GM12878 (cell line): Measurements from ENCODE around the gene MSL3. TPM values are rescaled to one million over a fixed set of nuclear protein-coding genes. Genes with fewer than 3 reads are reported as not detected.

ENCODE experiments used
- BRCA1 ChIP-seq: IDR thresholded peaks from 2 replicates; pipeline ENCODE4 v1.6.1; 2011; ENCODE audit warnings: low read depth, low read length, improper control_type of control experiment
- IKZF2 ChIP-seq, 2 experiments: fragments of 450-650 bp; IDR thresholded peaks; 2 replicates each; pipeline ENCODE4 v1.6.1; 2017; ENCODE audit warnings: mild to moderate bottlenecking in 2 of 2, moderate library complexity in 2 of 2
- MXI1 ChIP-seq: fragments of 150-350 bp; IDR thresholded peaks from 2 replicates; pipeline ENCODE4 v1.6.1; 2011; ENCODE audit warnings: low read depth, mild to moderate bottlenecking, inconsistent platforms, low read length, improper control_type of control experiment
- NKRF ChIP-seq: fragments of 450-650 bp; conservative IDR thresholded peaks from 2 replicates; pipeline ENCODE4 v1.6.1; 2017; ENCODE audit warnings: mild to moderate bottlenecking, moderate library complexity
- PAX8 ChIP-seq: fragments of 450-650 bp; IDR thresholded peaks from 2 replicates; pipeline ENCODE4 v1.6.1; 2017; ENCODE audit warnings: mild to moderate bottlenecking, moderate library complexity
- POLR2A ChIP-seq: IDR thresholded peaks from 2 replicates; pipeline ENCODE4 v1.6.1; 2011; ENCODE audit warnings: low read depth, mild to moderate bottlenecking, low read length
- POLR2AphosphoS2 ChIP-seq: IDR thresholded peaks from 2 replicates; pipeline ENCODE4 v1.6.1; 2011; ENCODE audit warnings: low read depth, mild to moderate bottlenecking, low read length, improper control_type of control experiment, moderate library complexity
- RELA ChIP-seq: fragments of 450-650 bp; IDR thresholded peaks from 2 replicates; pipeline ENCODE4 v1.8.0; 2014; ENCODE audit warnings: borderline replicate concordance; ENCODE audit not compliant: partially characterized antibody
- SMC3 ChIP-seq: IDR thresholded peaks from 2 replicates; pipeline ENCODE4 v1.6.1; 2011; ENCODE audit warnings: low read length, improper control_type of control experiment, borderline replicate concordance
- TCF3 ChIP-seq: IDR thresholded peaks from 2 replicates; pipeline ENCODE4 v1.6.1; 2012; ENCODE audit warnings: low read depth, mild to moderate bottlenecking, low read length, borderline replicate concordance; ENCODE audit not compliant: insufficient read depth
- YBX1 ChIP-seq: fragments of 450-650 bp; IDR thresholded peaks from 2 replicates; pipeline ENCODE4 v1.6.1; 2016; ENCODE audit warnings: antibody characterized with exemption
- ZNF687 ChIP-seq: fragments of 450-650 bp; IDR thresholded peaks from 2 replicates; pipeline ENCODE4 v1.6.1; 2017; ENCODE audit warnings: mild to moderate bottlenecking, moderate library complexity
- ZZZ3 ChIP-seq: IDR thresholded peaks from 2 replicates; pipeline ENCODE4 v1.6.1; 2011; ENCODE audit warnings: low read depth; ENCODE audit not compliant: control insufficient read depth, insufficient read length
- polyA plus RNA-seq, 11 experiments: library from polyadenylated mRNA; depleted of rRNA in 4 of 11; unstranded in 6 of 11; stranded (reverse) in 5 of 11; fragments of >200 nt; fragmentation: Nextera tagmentation in 4 of 11; fragmentation: Illumina TruSeq in 1 of 11; extraction: Ambion mirVana in 4 of 11; extraction: Trizol in 1 of 11; gene quantifications; 1 replicate in 1 of 11; 2 replicates in 10 of 11; pipeline versions ENCODE4 v1.2.1 to v1.2.3, GENCODE V29; 2011 to 2016; ENCODE audit warnings: inconsistent platforms in 2 of 11, missing spikeins in 2 of 11, low read depth in 1 of 11
- total RNA-seq, 4 experiments: library from RNA; depleted of rRNA in 3 of 4; stranded (reverse); fragments of >200 nt in 3 of 4; fragmentation: Illumina TruSeq in 1 of 4; extraction: Trizol in 1 of 4; gene quantifications; 2 replicates each; pipeline versions ENCODE4 v1.2.1 to v1.2.3, GENCODE V29; 2013 to 2021
- TF ChIP-seq, protein P1 (sequence below): fragments of 450-650 bp; IDR thresholded peaks from 2 replicates; pipeline ENCODE4 v1.6.1; 2017; ENCODE audit warnings: borderline replicate concordance
- TF ChIP-seq, protein P2 (sequence below): fragments of 450-650 bp; IDR thresholded peaks from 2 replicates; pipeline ENCODE4 v1.6.1; 2017; ENCODE audit warnings: antibody characterized with exemption, mild to moderate bottlenecking, moderate library complexity

The MSL3 gene
- total and polyA plus RNA-seq, 10 of the 15 experiments (the other 5 are each of a cell fraction or from before 2014, with no cell fraction given): 28.4 to 438 (median 40.7) TPM

GRCh38 chrX:11739776-11740175, 18.3 kb upstream of the MSL3 start (continued):
- TF ChIP-seq ZZZ3: no peak
- no peak for TF ChIP-seq BRCA1
- no peak for TF ChIP-seq MXI1
- TF ChIP-seq, protein P1, sequence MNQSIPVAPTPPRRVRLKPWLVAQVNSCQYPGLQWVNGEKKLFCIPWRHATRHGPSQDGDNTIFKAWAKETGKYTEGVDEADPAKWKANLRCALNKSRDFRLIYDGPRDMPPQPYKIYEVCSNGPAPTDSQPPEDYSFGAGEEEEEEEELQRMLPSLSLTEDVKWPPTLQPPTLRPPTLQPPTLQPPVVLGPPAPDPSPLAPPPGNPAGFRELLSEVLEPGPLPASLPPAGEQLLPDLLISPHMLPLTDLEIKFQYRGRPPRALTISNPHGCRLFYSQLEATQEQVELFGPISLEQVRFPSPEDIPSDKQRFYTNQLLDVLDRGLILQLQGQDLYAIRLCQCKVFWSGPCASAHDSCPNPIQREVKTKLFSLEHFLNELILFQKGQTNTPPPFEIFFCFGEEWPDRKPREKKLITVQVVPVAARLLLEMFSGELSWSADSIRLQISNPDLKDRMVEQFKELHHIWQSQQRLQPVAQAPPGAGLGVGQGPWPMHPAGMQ: no peak
- peak; percentile 54 for TF ChIP-seq ZNF687
- TF ChIP-seq, protein P2, sequence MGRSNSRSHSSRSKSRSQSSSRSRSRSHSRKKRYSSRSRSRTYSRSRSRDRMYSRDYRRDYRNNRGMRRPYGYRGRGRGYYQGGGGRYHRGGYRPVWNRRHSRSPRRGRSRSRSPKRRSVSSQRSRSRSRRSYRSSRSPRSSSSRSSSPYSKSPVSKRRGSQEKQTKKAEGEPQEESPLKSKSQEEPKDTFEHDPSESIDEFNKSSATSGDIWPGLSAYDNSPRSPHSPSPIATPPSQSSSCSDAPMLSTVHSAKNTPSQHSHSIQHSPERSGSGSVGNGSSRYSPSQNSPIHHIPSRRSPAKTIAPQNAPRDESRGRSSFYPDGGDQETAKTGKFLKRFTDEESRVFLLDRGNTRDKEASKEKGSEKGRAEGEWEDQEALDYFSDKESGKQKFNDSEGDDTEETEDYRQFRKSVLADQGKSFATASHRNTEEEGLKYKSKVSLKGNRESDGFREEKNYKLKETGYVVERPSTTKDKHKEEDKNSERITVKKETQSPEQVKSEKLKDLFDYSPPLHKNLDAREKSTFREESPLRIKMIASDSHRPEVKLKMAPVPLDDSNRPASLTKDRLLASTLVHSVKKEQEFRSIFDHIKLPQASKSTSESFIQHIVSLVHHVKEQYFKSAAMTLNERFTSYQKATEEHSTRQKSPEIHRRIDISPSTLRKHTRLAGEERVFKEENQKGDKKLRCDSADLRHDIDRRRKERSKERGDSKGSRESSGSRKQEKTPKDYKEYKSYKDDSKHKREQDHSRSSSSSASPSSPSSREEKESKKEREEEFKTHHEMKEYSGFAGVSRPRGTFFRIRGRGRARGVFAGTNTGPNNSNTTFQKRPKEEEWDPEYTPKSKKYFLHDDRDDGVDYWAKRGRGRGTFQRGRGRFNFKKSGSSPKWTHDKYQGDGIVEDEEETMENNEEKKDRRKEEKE: no peak
- TF ChIP-seq IKZF2 (IDR thresholded peaks at IDR 0.05): peak; percentile 61 to 67; a peak in 3 of 4 replicates
- no peak for TF ChIP-seq NKRF
- TF ChIP-seq PAX8: no peak
- TF ChIP-seq TCF3: peak; percentile 86
- TF ChIP-seq POLR2A: no peak
- no peak for TF ChIP-seq POLR2AphosphoS2
- TF ChIP-seq SMC3: no peak; the same call in 1 of the 2 replicates
- TF ChIP-seq YBX1: no peak
- TF ChIP-seq RELA: peak; percentile 89
